BJ (cell line): ENCODE measurements around the gene CUX1. TPM values are rescaled to one million over a fixed set of nuclear protein-coding genes. Genes with fewer than 3 reads are reported as not detected.

Experiments used
- CTCF ChIA-PET: fragments of 350-600 bp; formaldehyde crosslinking; extraction: SDS; loops from one replicate; lab custom pipeline; 2021; ENCODE audit warnings: antibody characterized with exemption, inconsistent platforms; lab: Yijun Ruan, JAX
- POLR2A ChIA-PET: fragments of 300-600 bp; sonication (Branson Sonifier 250); formaldehyde crosslinking; extraction: SDS; loops from one replicate; lab custom pipeline; 2021; ENCODE audit warnings: antibody characterized with exemption; lab: Charles Lee
- DNase-seq: peaks from one replicate; pipeline ENCODE4 v3.0.0-alpha.2; 2011; ENCODE audit warnings: low read depth
- H3K27me3 ChIP-seq: 2 replicates; pipeline ENCODE4 v1.6.0; 2011; ENCODE audit warnings: low read length; ENCODE audit not compliant: control insufficient read depth, insufficient read depth
- H3K36me3 ChIP-seq: 2 replicates; pipeline ENCODE4 v1.5.1; 2011; ENCODE audit warnings: low read length; ENCODE audit not compliant: control insufficient read depth, insufficient read depth
- H3K4me3 ChIP-seq: 2 replicates; pipeline ENCODE4 v1.5.1; 2011; ENCODE audit warnings: low read depth, mild to moderate bottlenecking, control low read depth, low read length
- CTCF ChIP-seq: IDR thresholded peaks from 2 replicates; pipeline ENCODE4 v1.5.1; 2011; ENCODE audit warnings: low read depth, mild to moderate bottlenecking, control low read depth, inconsistent platforms, low read length, moderate library complexity; ENCODE audit not compliant: insufficient read depth
- polyA plus RNA-seq: library from polyadenylated mRNA; depleted of rRNA; stranded (reverse); fragments of >200 nt; gene quantifications from 2 replicates; pipeline ENCODE4 v1.2.3, GENCODE V29; 2011

The CUX1 gene
- polyA plus RNA-seq, 1 experiment: 36.5 TPM

GRCh38 chr7:101813402-101814019 is 3.9 kb upstream of the CUX1 start:
- Histone ChIP-seq H3K27me3 (no peaks in the 10 kb centered on the region), H3K4me3 (peak overlapping the region; percentile 77; the same call in 1 of the 2 replicates), H3K36me3 (no peaks in the 10 kb centered on the region)
- CTCF ChIA-PET: interaction anchor here (0.6 to 1.6 kb wide), 9 partner anchors 15 to 421 kb away, joined by 3 to 9 read pairs (median 3); no protein-coding TSS in a partner anchor
- POLR2A ChIA-PET: interaction anchor here (0.6 kb wide), 1 partner anchor 89 kb away, joined by 6 read pairs; no protein-coding TSS in a partner anchor
- no peak for DNase-seq
- TF ChIP-seq CTCF: no peak

DNA sequence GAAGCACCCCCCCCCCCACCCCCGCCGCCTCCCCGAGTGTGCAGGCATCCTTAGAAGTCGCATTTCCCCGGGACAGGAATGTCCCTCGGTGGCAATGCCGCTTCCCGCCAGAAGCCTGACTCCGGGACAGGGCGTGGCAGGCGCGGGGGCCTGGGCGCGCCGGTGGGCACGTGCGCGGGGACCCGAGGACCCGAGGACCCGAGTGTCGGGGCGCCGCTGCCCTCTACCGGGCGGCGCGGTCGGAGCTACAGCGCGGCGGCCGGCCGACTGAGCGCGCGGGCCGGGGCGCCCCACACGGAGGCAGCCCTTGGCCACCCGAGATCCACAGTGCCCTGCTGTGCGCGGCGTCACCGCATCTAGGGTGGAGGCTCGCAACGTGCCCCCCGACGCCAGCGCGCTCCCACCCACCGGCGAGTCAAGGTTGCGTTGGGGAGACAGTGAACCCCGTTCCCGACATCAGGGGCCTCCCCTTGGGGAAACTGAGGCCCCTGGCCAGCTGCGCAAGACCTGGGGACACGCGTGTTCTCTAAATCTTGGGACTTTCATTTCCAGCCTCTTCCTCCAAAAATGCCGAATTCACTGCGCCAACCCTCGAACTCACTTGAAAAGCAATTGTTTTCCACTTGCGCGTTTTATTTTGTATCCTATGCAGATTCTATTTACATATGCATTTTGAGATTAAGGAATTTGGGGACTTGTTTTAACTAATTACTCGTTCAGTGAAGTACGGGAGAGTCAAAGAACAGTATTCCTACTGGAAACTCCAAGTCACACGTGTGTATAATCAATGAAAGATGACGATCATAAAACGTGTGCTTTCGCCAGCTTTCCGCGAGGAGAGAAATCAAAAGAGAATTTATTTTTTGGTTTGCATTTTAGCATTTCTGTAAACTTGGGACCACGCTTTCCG is 3.1 kb upstream of the CUX1 start:
- no peaks in the 10 kb centered on the region for H3K36me3 ChIP-seq
- H3K27me3 ChIP-seq: no peaks in the 10 kb centered on the region
- H3K4me3 ChIP-seq: peak overlapping the region; percentile 77
- ChIA-PET CTCF (interaction anchor here (0.6 to 1.6 kb wide), 15 partner anchors 16 to 420 kb away, joined by 3 to 9 read pairs (median 3); no protein-coding TSS in a partner anchor), POLR2A (interaction anchor here (0.6 kb wide), 1 partner anchor 89 kb away, joined by 6 read pairs; no protein-coding TSS in a partner anchor)
- TF ChIP-seq CTCF: no peak; the same call in 1 of the 2 replicates
- DNase-seq: no peak

GRCh38 chr7:101814991-101815825 is 2.2 kb upstream of the CUX1 start:
- Histone ChIP-seq H3K4me3 (peak overlapping the region; percentile 77), H3K36me3 (no peaks in the 10 kb centered on the region), H3K27me3 (no peaks in the 10 kb centered on the region)
- POLR2A ChIA-PET: no interaction called here
- 0 out of 2 replicates have a peak, but pooled peaks have one; percentile 5 for TF ChIP-seq CTCF
- no peak for DNase-seq
- CTCF ChIA-PET: interaction anchor here (0.6 to 1.6 kb wide), 10 partner anchors 116 to 275 kb away, joined by 3 to 9 read pairs (median 4); no protein-coding TSS in a partner anchor

DNA sequence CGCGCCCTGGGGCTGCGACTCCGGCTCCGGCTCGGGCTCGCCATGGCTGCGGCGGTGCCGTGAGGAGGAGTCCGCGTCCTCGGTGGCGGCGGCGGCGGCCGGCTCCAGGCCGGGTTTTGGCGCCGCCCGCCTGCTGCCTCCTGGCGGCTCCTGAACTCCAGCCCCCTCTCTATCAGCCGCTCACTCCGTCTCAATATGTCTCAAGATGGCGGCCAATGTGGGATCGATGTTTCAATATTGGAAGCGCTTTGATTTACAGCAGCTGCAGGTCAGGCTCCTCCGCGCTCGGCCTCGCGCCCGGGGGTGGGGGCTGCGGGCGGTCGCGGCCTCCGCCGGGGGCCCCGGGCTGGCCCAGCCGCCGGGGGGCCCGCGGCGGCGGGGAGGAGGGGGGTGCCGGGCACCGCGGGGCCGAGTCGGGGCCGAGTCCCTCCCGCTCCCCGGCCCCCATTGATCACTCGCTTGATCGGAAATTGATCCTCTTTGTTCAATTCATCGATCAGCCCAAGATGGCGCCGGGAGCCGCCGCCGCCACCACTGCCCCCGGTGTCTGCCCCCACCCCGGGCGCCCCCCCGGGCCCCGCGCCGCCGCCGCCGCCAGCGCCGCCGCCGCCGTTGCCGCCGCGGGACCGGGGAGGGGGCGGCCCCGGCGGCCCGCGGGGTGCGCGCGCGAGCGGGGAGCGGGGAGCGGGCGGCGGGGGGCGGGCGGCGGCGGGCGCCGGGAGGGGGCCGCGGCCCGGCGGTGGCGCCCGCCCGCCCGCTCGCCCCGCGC is 1.4 kb upstream of the CUX1 start:
- DNase-seq: no peak
- H3K36me3 ChIP-seq: no peaks in the 10 kb centered on the region
- POLR2A ChIA-PET: no interaction called here
- peak overlapping the region; percentile 77 for H3K4me3 ChIP-seq
- H3K27me3 ChIP-seq: no peaks in the 10 kb centered on the region
- CTCF ChIA-PET: interaction anchor here (0.6 kb wide), 1 partner anchor 78 kb away, joined by 3 read pairs; no protein-coding TSS in a partner anchor
- peak; percentile 8; the same call in 1 of the 2 replicates for TF ChIP-seq CTCF
